Measurements from ENCODE around the gene PGRMC2.

The PGRMC2 gene, protein sequence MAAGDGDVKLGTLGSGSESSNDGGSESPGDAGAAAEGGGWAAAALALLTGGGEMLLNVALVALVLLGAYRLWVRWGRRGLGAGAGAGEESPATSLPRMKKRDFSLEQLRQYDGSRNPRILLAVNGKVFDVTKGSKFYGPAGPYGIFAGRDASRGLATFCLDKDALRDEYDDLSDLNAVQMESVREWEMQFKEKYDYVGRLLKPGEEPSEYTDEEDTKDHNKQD

DNA sequence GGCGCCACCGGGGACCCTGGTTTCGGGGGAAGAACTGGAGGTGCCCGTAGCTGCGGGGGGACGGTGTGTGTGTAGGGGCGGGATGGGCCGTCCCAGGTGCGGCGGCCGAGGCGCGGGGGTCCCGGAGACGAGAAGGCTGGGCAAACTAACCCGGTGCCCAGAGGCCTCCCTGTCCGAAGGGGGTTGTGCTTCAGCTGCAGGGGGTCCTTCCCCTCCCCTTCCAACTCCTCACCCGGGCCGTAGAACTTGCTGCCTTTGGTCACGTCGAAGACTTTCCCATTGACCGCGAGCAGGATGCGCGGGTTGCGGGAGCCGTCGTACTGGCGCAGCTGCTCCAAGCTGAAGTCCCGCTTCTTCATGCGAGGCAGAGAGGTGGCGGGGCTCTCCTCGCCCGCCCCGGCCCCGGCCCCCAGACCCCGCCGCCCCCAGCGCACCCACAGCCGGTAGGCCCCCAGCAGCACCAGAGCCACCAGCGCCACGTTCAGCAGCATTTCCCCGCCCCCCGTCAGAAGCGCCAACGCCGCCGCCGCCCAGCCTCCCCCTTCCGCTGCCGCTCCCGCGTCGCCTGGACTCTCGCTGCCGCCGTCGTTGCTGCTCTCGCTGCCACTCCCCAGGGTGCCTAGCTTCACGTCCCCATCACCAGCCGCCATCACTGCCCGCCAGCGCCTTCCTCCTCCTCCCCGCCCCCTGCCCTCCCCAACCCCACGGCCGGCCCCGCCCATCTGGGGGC, at the start of gene PGRMC2:
Gene PGRMC2, minus strand, starts transcription at position 673 of the 730 bp plus-strand sequence. Its CDS starts 23 bp downstream, at position 650.
- peak; percentile 65 for DNase-seq

DNA sequence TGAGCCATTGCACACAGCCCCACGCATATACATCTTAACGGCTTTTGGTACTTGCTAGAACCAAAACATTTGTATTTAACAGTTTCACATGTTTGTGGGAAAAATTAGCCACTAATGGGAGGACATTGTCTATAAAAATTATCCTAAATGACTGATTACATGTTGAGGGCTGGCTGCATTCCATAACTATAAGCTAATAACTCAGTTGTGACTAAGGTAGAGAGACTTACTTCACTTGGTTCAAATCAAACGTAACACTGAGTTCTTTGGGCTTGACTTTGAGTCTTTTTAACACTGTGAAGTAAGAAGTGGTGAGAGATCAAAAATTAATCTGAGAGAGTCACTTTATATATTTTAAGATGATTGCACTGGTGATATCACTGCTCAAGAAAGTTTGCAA, 47.9 kb upstream of the PGRMC2 start:
- no peak for DNase-seq

DNA sequence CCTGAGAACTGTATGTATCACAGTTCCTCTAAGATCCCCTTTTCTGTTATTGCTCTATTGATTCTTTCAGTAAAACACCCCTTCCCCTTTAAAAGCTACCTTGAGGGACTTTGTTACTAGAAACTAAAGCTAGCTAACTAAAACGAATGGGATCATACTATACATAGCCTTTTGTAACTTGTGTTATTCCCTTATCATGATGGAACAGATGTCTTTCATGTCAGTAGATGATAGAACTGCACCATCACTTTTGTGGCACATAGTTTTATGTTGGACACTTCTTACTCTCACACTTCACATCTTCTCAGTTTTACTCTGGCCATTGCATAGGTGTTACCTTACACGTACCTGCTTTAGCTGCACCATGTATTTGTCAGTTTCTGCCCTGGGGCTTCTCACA, 46.6 kb upstream of the PGRMC2 start:
- peak; percentile 69 for DNase-seq

DNA sequence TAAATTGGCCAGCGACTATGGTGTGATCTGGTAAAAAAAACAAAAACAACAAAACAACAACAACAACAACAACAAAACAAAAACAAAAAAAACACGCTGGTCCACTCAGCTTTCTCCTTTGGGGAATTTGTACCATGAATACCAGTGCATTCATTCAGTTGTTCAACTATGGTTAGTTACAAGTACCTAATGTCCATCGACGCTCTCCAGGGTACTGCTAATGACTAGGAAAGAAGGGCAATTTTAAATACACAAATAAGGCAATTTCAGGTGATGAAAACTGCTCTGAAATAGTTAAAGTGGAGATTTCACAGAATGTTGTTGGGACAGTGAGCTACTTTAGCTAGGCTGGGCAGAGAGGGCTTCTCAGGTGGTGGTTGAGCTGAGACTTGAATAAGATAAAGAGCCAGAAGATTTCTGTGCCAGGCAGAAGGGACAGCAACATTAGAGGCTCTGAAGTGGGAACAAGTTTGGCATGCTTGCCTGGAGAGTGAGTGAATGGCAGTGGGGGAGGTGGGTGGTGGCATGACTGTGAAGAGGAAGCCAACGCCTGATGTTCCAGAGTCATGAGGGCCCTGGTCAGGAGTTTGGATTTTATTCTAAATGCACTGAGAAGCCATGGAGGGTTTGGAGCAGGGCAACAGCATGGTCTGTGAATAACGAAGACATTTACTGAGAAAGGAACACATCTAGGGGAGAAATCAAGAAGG, 45.9 kb upstream of the PGRMC2 start:
- no peak for DNase-seq

DNA sequence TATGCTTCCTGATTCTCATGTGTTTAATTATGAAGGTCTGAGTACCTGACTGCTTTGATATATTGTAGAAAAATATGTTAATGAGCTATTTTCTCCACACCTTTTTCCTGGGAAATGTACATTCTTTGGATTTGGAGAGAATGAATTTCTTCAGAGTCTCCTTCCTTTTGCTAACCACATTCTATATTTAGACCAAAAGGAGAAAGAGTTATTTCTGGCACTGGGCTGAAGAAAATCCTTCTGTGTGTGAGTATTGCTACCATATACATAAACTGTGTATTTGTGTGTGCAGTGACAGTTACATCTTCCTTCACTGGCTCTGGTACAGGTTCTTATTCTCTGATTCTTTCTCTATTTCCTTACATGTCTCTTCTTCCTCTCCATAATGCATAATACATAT, 44.5 kb upstream of the PGRMC2 start:
- DNase-seq = no peak

DNA sequence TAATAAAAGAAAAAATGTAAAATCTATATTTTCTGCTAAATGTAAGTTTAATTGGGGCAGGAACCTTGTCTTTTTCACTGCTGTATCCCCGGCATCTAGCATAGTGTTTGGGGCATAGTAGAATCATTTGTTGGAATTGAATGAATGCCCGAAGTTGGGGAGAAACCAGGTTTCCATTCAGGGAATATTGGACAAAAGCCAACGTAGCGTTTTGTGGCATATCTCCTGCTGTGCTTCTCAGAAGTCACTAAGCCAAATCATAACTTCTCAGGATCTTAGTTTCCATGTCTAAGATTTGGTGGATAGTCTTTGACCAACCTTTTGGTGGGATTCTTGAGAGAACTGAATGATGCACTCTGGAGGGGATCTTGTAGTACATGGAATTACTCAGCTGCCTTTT, 42.0 kb upstream of the PGRMC2 start:
- DNase-seq = no peak

DNA sequence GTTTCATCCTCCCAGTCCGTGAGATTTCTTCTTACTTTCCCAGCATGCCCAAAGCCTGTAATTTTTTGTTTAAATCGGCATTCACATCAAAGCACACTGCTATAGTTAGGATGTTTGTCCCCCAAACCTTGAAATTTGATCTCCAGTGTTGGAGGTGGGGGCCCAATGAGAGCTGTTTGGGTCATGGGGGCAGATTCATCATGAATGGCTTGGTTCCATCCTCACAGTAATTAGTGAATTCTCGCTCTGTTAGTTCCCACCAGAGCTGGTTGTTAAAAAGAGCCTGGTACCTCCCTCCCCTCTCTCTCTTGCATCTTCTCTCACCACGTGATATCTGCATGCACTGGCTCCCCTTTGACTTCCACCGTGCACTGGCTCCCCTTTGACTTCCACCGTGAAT, 40.5 kb upstream of the PGRMC2 start:
- no peak for DNase-seq

DNA sequence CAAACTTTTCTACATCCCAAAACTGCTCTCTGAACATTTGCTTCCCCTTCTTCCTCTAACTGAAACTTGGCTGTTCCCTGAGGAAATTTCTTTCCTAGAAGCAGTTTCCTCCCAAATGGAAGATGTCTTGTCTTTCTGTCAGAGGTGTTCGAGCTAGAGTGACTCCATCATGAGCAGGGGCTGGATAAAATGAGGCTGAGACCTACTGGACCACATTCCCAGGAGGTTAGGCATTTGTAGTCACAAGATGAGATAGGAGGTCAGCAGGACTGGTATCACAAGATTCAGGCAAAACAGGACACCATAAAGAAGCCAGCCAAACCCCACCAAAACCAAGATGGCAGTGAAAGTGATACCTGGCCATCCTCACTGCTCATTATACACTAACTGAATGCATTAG, 35.8 kb upstream of the PGRMC2 start:
- no peak for DNase-seq

DNA sequence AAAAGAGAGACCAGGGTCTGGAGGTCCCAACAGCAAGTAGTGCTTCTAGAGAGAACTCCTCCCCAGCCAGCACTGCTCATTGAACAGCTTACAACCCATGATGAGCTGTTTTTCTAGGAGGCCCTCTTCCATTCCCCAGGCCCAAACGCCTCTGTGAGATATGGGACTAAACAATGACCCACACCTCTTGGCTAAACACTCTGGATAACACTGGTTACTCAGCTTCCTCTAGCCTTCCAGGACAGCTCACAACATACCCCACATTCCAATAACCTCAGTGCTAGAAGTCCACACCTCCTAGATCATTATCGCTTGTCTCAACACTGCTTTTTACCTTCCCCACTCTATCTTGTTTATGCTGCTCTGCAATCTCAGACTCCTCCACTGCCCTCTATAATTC, 35.4 kb upstream of the PGRMC2 start:
- no peak for DNase-seq

DNA sequence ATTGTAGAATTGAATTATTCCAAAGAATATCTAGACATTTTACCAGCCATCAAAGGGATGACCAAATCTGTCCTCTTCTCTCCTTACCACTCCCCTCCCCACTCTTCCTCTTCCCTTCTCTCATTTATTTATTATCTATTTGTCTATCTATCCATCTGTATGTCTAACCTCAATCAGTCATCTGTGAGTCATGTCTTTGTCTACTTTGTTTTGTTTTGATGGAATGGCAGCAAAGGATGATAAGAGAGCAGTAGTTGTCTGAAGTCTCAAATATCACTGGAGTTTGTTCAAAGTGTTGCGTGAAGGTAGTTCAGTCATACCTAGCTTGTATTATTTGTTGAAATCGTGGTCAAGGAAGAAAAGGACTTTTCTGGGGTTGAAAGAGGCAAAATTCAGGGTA, 34.7 kb upstream of the PGRMC2 start:
- DNase-seq = no peak

DNA sequence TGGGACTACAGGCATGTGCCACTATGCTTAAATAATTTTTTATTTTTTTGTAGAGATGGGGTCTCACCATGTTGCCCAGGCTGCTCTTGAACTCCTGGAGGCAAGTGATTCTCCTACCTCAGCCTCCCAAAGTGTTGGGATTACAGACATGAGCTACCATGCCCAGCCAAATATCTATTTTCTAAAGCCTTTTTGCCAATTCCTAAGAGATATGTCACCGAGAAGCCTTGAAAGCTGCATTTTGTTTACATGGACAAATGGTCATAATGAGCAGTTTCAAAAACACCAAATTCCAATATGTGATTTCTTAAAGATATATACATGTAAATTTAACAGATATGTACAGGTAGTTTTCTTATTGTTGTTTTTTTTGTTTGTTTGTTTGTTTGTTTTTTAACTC, 33.0 kb upstream of the PGRMC2 start:
- DNase-seq = no peak

DNA sequence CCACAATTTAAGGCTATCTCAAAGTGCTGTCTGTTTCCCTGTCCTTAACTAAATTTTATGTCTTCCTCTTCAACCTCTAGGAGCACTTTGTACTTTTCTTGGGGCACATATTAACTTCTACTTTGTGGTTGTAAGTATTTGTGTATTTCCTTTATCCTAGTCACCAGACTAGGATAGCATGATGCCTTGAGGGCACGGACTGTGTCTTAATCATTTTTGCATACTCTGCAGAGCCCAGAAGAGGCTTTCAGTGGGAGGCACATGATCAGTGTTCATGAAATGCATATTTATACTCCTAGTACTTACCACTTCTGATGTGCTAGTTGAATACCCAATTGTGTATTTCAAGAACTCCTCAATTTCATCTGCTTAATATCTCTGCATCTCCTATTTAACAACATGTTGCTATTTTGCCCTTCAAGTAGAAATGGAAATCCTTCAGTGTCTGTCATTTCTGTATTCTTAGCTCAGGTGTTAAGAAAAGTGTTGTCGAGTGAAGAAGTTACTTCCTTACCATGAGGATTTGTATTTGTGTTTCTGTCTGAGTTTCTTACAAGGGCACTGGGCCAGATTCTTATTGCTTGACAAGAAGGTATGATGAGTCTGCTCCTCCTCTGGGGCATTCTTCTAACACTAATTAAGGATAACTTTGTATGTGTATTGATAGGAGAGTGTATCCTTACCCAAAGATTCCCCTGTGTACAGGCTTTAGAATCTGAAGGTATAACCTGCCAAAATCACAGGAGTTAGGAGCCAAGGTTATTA, 28.3 kb upstream of the PGRMC2 start:
- peak; percentile 11 for DNase-seq

DNA sequence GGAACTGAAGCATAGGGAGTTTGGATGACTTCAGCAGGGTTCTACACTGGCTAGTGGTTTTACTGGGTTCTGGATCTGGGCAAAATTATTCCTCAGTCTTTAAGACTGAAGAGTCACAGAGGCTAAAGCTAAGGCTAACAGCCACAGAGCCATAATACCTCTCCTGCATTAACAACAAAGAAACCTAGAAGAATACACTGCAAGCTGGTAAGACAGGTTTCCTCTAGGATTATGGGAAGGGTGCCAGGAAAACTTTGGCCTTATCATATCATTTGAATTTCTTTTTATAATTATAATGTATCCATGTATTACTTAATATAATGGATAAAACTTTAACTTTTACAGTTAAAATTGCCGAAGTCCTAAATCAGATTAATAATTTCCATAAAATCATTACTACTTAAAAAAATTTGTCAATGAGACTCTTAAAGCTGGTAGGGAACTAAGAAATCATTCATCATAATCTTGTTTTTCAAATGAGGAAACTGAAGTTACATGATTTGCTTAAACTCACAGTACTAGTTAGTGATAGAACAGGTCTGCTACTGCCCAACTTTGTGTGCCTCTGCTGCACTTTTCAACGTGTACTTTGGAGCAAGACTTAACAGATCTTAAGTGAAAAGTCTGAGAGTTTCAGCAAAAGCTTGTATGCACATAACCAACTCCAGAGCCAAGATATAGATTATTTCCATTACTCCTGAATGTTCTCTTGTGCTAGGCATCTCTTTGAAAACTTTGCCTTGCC, 24.2 kb upstream of the PGRMC2 start:
- no peak for DNase-seq

DNA sequence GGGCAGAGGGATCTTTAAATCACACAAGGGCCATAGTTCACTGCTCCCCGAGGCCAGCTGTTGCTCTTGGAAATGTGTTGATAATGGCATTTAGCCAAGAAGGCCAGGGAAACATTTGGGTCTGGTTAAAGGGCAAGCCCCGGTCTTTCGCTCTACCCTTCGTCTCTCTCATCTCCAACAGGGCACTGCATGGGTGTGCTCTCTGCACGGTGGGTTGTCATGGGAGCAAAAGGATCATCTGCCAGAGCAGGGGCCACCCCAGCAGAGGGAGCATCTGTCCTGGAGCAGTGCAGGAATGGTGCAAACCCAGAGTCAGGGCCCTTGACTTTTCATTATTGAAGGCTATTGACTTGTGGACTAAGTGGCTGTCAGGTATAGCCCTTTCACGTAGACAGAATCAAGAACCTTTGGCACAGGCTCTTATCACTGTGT, 22.7 kb upstream of the PGRMC2 start:
- DNase-seq = no peak

DNA sequence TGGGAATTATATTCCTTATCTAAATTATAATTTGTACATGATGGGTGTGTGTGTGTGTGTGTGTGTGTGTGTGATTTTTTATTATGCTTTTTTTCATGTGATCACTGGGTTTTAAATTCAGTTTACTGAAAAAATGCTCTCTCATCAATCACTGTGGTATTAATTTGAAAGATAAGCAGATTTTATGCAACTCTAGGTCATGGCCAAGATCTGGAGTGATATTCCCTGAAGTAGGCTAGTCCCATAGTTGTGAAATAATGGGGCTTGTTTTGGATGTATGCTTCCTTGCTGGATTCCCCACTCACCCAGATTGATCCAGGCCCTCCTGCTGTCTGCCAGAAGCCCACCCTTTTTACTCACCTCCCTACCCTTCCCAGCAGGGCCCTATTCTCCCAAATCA, 22.0 kb upstream of the PGRMC2 start:
- no peak for DNase-seq

DNA sequence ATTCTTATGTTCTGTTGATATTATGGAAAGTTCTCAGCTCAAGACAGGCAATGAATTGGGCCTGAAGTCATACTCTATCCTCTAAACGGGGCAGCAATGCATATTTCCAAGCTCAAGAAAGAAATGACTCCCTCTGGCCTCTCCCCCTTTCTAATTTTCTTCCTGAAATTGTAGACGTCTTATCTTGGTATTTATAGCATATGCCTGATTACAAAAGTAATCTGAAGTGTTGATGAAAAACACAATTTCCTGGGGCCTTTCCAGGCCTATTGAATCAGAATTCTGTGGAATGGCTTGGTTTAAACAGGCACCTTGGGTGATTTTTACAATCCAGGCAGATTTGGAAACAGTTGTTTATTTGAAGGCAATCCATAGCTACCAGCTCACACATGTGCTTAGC, 21.4 kb upstream of the PGRMC2 start:
- DNase-seq = no peak

DNA sequence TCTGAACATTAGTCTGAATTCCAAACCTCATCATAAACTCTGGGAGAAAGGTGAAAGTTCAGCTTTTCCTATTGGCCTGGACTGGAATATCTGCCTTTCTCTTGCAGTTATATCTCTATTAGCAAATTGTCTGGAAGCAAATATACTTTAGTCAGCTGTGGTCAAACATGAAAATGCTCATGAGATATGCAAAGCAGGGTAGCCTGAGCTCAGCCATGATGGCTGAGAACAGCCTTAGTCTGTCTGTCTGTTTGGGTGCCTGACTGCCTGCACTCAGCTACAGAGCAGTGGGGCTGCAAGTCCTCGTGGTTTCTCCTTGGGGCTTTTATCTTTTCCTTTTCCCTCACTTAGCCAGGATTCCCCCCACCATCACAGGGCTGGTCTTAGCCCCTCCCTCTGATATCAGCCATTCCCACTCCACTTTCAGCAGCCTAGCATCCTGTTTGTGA, 19.5 kb upstream of the PGRMC2 start:
- no peak for DNase-seq

DNA sequence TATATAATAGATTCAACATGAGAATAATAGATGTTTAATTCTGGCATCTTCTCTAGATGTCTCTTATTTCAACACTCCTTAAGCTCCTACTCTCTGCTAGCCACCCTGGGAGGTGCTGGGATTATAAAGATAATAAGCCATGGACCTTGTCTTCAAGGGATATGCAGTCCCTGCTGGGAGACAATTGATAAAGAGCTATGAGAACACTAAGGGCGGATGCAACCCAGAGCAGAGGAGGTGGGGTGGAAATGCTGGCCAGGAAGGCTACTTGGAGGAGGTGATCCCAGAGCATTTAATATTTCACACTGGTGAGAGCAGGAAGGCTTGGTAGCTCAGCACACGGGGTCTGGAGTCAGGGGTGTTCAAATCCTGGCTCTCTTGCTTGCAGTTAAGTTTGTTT, 18.3 kb upstream of the PGRMC2 start:
- DNase-seq = no peak

DNA sequence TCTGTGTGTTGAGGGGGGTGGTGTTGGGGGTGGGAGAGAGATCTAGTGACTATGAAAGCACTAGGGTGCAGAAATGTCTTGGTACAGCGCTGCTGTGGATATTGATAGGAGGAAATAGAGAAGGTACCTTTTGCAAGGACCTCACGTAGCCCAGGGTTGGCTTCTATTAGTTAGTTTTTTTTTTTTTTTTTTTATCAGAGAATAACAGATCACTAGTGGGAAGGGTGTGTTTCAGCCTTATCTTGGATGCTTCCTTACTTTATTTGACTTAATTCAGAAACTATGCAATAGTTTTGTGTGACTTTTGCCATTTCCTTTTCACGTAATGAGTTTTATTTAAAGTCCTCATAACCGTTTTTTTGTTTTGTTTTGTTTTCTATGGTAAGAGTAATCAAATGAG, 16.4 kb upstream of the PGRMC2 start:
- peak; percentile 69 for DNase-seq

DNA sequence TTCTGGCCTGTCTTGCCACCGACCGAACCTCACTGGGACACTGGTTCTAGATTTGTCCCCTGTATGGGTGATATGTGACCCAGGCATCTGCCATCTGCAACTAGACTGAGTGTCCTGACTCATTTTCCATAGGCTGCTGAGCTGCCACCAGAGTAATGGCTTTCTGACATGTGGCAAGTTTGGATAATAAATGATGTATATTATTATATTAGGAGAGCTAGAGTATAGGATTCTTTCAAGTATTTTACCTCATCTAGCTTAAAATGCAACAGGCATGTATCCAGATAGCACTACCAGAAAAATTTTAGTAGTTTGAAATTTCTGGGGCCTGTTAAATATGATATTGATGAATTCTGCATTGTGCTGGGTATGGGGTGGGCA, 15.8 kb upstream of the PGRMC2 start:
- no peak for DNase-seq

DNA sequence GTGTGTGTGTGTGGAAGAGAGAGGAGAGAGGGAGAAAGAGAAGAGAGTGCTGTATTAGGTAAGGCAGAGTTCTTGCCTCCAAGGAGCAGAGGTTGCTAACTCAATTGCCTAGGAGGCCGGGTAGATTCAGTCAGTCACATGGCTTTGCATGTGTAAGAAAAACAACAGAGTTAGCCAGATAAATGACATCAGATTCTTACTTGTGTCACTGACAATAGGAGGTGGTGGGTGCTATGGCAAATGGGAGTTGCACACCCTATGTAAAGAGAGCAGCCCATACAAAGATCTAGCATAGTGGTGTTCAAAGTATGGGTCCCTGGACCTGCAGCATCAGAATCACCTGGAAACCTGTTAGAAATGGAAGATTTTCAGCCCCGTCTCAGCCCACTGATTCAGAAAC, 14.4 kb upstream of the PGRMC2 start:
- no peak for DNase-seq

DNA sequence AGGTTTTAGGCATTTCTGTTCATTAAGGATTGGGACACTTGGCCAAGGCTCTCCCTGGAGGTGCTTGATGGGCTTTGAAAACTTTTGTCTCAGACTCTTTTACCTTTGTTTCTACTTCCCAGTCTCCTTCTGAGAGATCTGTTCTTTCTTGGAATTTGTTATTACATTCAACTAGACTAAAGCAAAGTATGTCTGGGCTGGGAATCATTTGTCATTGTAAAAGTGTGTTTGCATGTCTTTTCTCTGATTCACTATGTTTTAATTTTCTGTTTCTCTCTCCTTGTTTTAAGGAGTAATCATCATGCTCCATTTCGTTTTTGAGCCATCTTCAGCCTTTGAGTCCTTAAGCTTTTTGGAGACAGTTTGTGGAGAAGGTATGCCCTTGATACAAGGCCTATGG, 12.2 kb upstream of the PGRMC2 start:
- no peak for DNase-seq

DNA sequence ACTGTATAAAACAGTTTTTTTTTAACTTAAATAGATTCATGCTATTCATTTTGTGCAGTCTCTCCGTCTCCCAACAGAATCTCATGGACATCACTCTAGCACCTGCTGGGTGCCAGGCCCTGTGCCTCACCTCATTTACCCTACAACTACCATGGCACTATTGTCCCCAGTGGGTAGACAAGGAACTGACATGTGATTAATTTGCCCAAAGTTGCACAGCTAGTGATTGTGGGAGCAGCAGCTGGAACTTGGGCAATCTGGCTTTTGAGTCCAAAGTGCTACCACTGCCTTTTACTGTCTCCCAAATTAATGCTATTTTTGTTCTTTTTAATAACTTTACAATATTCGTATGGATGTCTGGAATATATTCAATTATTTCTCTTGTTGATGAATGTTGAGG, 11.2 kb upstream of the PGRMC2 start:
- DNase-seq = no peak

All from OCI-M1 (cell line).